B cell (primary cell): ENCODE measurements around the gene LRRC70.

Experiments used
- CTCF ChIP-seq: fragments of 200-600 bp; IDR thresholded peaks from one replicate; pipeline ENCODE4 v1.8.0; 2022; ENCODE audit warnings: antibody characterized with exemption, mild to moderate bottlenecking
- EZH2 ChIP-seq: IDR thresholded peaks from 2 replicates; pipeline ENCODE4 v1.6.1; 2012; ENCODE audit warnings: borderline replicate concordance, low read depth, mild to moderate bottlenecking, moderate library complexity, low read length; ENCODE audit not compliant: insufficient read depth, poor library complexity, severe bottlenecking

GRCh38 chr5:62576570-62577170 is 1.9 kb upstream of the LRRC70 start:
- TF ChIP-seq CTCF: no peak
- TF ChIP-seq EZH2: no peak
